ENCODE measurements around the gene TIGD7. TPM values are rescaled to one million over a fixed set of nuclear protein-coding genes. Genes with fewer than 3 reads are reported as not detected.

Gene TIGD7
- total RNA-seq, 2 experiments from 2014 or later = 4.0 to 4.7 TPM

DNA sequence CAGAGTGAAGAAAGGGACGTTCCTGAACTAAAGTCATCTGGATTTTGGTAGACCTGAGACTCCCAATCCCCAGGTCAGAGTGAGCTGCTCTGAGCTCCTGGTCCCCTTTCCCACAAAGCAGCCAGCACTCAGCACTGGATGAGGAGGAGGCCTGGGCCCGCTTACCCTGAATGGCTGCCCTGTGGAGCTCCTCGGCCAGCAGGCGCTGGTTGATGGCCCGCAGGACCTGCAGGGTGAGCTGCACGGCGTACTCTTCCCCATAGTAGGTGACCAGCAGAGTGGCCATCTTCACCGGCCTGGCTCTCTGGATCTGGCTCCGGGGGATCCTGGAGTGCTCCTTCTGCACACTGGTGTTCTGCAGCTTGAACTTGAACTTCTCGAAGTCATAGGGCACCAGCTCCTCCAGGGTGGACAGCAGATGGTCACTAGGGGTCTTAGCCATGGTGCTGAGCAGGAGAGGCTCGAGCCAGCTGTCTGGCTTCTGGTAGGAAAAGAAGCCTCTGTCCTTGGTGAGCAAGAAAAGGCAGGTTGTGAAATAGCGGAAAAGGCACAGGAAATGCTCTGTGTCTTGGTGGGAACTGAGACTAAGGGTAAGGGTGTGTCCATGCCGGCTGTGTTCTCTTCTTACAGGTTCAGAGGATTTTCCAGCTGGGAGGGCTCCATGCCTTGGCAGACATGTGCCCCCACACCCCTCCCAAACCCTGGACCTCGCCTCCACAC, 48.9 kb downstream of the TIGD7 start, which contains the start of gene MEFV:
TSS of gene MEFV (minus strand) at position 488 of the 720 bp plus-strand sequence. CDS start at position 442, 46 bp downstream.
- no peaks in the 10 kb centered on the region for H3K9me3 Mint-ChIP-seq
- H3K4me1 Mint-ChIP-seq (ENCODE audit: low read depth) = no peaks in the 10 kb centered on the region
- ATAC-seq (no peak), DNase-seq (no peak)
- no peaks in the 10 kb centered on the region for H3K36me3 Mint-ChIP-seq (ENCODE audit: low read depth)
- intact Hi-C loops (cut with micrococcal nuclease) = no loop called here
- H3K27me3 Mint-ChIP-seq = no peaks in the 10 kb centered on the region
- ChIA-PET POLR2A (no interaction called here), CTCF (interaction anchor here (0.9 to 1.3 kb wide), 2 partner anchors 11 to 127 kb away, joined by 3 read pairs; no protein-coding TSS in a partner anchor)
- H3K4me3 Mint-ChIP-seq = no peak within 1 kb of the TSS
- TF ChIP-seq, protein P1, sequence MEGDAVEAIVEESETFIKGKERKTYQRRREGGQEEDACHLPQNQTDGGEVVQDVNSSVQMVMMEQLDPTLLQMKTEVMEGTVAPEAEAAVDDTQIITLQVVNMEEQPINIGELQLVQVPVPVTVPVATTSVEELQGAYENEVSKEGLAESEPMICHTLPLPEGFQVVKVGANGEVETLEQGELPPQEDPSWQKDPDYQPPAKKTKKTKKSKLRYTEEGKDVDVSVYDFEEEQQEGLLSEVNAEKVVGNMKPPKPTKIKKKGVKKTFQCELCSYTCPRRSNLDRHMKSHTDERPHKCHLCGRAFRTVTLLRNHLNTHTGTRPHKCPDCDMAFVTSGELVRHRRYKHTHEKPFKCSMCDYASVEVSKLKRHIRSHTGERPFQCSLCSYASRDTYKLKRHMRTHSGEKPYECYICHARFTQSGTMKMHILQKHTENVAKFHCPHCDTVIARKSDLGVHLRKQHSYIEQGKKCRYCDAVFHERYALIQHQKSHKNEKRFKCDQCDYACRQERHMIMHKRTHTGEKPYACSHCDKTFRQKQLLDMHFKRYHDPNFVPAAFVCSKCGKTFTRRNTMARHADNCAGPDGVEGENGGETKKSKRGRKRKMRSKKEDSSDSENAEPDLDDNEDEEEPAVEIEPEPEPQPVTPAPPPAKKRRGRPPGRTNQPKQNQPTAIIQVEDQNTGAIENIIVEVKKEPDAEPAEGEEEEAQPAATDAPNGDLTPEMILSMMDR (IDR thresholded peaks at IDR 0.05) = no peak
- no peak within 1 kb of the TSS for H3K27ac Mint-ChIP-seq

DNA sequence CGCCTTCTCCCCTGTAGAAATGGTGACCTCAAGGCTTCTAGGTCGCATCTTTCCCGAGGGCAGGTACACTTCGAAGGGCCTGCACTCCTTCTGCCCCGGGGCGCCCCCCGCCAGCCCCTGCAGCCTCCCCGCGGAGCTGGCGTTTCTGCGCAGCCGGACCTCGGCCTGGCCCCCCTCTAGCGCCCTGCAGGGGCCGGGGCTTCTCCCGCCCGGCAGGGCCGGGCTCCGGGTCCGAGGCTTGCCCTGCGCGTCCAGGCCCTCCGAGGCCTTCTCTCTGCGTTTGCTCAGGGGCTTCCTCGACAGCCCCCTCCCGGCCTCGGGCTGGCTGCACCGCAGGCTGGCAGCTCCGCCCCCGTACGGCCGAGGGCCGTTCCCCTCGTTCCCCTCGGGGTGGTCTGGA, 50.9 kb downstream of the TIGD7 start:
- ATAC-seq = no peak
- CTCF ChIA-PET = interaction anchor here (1.5 kb wide), 1 partner anchor 12 kb away, joined by 5 read pairs; no protein-coding TSS in a partner anchor
- DNase-seq = no peak
- no peaks in the 10 kb centered on the region for H3K9me3 Mint-ChIP-seq
- intact Hi-C loops (cut with micrococcal nuclease) = no loop called here
- no peaks in the 10 kb centered on the region for H3K36me3 Mint-ChIP-seq (ENCODE audit: low read depth)
- H3K27ac Mint-ChIP-seq = no peak overlapping the region
- no peaks in the 10 kb centered on the region for H3K4me1 Mint-ChIP-seq (ENCODE audit: low read depth)
- POLR2A ChIA-PET = interaction anchor here (1.4 kb wide), 1 partner anchor 9 kb away, joined by 4 read pairs; no protein-coding TSS in a partner anchor
- TF ChIP-seq, protein P1 (IDR thresholded peaks at IDR 0.05) = no peak
- H3K27me3 Mint-ChIP-seq = peaks cover 2% of the 10 kb centered on the region
- no peak overlapping the region for H3K4me3 Mint-ChIP-seq

DNA sequence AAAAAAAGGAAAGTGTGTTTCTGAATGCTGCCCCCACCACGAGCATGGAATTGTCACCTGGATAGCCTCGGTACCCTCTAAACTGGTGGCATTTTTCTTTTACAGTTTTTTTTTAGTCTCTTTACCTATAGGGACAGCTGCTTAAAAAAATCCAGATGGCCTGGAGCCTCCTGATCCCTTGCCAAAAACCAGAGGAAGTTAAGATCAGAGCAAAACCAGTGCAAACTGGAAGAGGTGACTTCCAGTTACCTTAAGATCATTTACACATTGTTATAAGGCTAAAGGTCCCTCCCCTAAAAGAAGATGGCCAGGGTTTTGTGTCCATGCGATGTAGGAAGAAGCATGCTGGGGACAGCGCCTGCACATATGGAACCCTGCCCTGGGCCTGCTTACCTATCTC, 52.3 kb downstream of the TIGD7 start:
- Mint-ChIP-seq H3K9me3 (no peaks in the 10 kb centered on the region), H3K27me3 (peaks cover 2% of the 10 kb centered on the region), H3K4me3 (no peak overlapping the region), H3K27ac (no peak overlapping the region), H3K36me3 (ENCODE audit: low read depth) (no peaks in the 10 kb centered on the region), H3K4me1 (ENCODE audit: low read depth) (no peaks in the 10 kb centered on the region)
- TF ChIP-seq, protein P1 (IDR thresholded peaks at IDR 0.05) = no peak
- DNase-seq (no peak), ATAC-seq (no peak)
- CTCF ChIA-PET = interaction anchor here (0.8 to 1.5 kb wide), 2 partner anchors 10 to 13 kb away, joined by 3 to 5 read pairs; no protein-coding TSS in a partner anchor
- POLR2A ChIA-PET = interaction anchor here (0.9 to 1.4 kb wide), 2 partner anchors 10 to 82 kb away, joined by 3 to 4 read pairs; no protein-coding TSS in a partner anchor
- intact Hi-C loops (cut with micrococcal nuclease) = no loop called here

DNA sequence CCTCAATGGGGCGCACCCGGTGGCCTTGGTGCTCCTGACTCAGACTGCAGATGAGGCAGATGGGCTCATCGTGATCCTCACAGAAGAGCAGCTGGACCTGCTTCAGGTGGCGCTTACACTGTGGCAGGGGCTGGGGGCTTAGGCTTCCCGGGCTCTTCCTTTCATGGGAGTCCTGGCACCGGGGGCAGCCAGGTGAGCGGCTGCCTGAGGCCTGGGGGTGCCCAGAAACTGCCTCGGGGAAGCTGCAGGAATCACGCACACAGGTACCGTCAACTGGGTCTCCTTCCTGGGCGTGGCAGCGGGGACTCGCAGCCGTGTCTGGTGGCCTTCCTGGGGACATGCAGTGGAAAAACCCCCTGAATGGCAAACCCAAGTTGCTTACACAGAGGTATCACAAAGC, 55.8 kb downstream of the TIGD7 start:
- H3K4me1 Mint-ChIP-seq (ENCODE audit: low read depth) = no peaks in the 10 kb centered on the region
- no peaks in the 10 kb centered on the region for H3K9me3 Mint-ChIP-seq
- no peak overlapping the region for H3K27ac Mint-ChIP-seq
- CTCF ChIA-PET = no interaction called here
- ATAC-seq (no peak), DNase-seq (no peak)
- H3K27me3 Mint-ChIP-seq = peaks cover 2% of the 10 kb centered on the region
- H3K4me3 Mint-ChIP-seq = no peak overlapping the region
- TF ChIP-seq, protein P1 (IDR thresholded peaks at IDR 0.05) = no peak
- H3K36me3 Mint-ChIP-seq (ENCODE audit: low read depth) = no peaks in the 10 kb centered on the region
- POLR2A ChIA-PET = interaction anchor here (1.1 kb wide), 1 partner anchor 15 kb away, joined by 3 read pairs; no protein-coding TSS in a partner anchor
- intact Hi-C loops (cut with micrococcal nuclease) = no loop called here

DNA sequence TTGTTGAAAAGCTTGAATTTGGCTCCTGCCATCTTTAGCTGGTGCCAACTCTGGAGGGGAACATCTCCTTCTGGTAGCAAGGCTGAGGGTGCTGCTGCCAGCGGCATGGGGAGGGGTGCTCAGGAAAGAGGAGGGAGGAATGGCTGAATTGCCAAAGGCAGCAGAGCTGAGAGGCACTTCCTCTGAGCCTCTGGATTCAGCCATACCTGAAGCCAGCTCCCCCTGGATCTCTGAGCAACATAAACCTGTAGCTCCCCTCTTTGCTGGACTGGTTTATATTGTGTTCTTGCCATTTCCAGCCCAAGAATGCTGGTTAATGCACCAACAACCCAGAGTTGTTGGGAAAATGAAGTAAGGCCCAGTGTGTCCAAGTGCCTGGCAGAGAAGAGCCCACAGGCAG, 56.2 kb downstream of the TIGD7 start:
- Mint-ChIP-seq H3K27ac (no peak overlapping the region), H3K36me3 (ENCODE audit: low read depth) (no peaks in the 10 kb centered on the region), H3K4me1 (ENCODE audit: low read depth) (peaks cover 1% of the 10 kb centered on the region), H3K9me3 (no peaks in the 10 kb centered on the region), H3K4me3 (no peak overlapping the region), H3K27me3 (peaks cover 2% of the 10 kb centered on the region)
- ATAC-seq = no peak
- intact Hi-C loops (cut with micrococcal nuclease) = no loop called here
- TF ChIP-seq, protein P1 (IDR thresholded peaks at IDR 0.05) = no peak
- DNase-seq = no peak
- CTCF ChIA-PET = no interaction called here
- POLR2A ChIA-PET = interaction anchor here (0.9 kb wide), 1 partner anchor 14 kb away, joined by 5 read pairs; no protein-coding TSS in a partner anchor

All from activated CD8-positive, alpha-beta T cell treated with anti-CD3 and anti-CD28 coated beads for 36 hours (primary cell).